Measurements from ENCODE around the gene OLFML2B.
"Not testable (repeated sequence)": the region's sequence is repeated elsewhere in the genome, so short reads cannot be mapped to it uniquely, and the experiment has no call there.

The OLFML2B gene

DNA sequence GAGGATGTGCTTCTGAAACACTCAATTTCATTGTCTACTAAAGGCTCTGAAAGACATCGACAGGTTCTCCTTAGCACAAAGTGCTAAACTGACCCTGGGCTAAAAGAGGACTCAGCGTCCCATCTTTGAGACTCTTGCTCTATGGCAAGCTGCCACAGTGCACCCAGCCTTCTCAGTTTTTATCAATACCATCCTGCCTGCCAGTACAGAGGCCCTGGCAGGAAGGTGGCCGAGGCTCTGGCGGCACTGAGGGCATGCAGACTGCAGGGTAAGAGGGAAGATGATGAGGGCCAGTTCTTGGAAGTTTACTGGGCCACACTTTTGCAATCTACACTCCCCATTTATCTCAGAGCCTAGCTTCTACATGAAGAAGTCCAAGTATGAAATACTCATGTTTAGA, 5.3 kb downstream of the OLFML2B start:
- peaks cover 10% of the 10 kb centered on the region for H3K4me1 ChIP-seq (ENCODE audit: control insufficient read depth, low read depth, low read length)
- no peak overlapping the region for H3K27ac ChIP-seq (ENCODE audit: low read length)
- no peaks in the 10 kb centered on the region for H3K36me3 ChIP-seq (ENCODE audit: control insufficient read depth, low read depth, low read length)
- H3K9me3 ChIP-seq (ENCODE audit: control insufficient read depth, low read depth, low read length), result no peaks in the 10 kb centered on the region
- H3K9ac ChIP-seq (ENCODE audit: low read length), result no peak overlapping the region
- no peak overlapping the region for H3K4me3 ChIP-seq (ENCODE audit: low read length)
- H3K27me3 ChIP-seq (ENCODE audit: control insufficient read depth, insufficient read depth, low read length), result peaks cover 12% of the 10 kb centered on the region

DNA sequence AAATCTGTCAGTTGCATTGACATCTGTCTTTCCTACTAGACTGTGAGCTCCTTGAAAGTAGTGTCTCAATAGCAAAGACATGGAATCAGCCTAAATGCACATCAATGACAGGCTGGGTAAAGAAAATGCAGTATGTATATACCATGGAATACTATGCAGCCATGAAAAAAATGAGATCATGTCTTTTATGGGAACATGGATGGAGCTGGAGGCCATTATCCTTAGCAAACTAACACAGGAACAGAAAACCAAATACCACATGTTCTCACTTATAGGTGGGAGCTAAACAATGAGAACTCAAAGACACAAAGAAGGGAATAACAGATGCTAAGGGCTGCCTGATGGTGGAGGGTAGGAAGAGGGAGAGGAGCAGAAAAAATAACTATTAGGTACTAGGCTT, 5.9 kb downstream of the OLFML2B start:
- not testable (repeated sequence) for H3K9ac ChIP-seq (ENCODE audit: low read length); H3K27me3 ChIP-seq (ENCODE audit: control insufficient read depth, insufficient read depth, low read length); H3K27ac ChIP-seq (ENCODE audit: low read length); H3K36me3 ChIP-seq (ENCODE audit: control insufficient read depth, low read depth, low read length); H3K9me3 ChIP-seq (ENCODE audit: control insufficient read depth, low read depth, low read length); H3K4me3 ChIP-seq (ENCODE audit: low read length)
- peaks cover 10% of the 10 kb centered on the region for H3K4me1 ChIP-seq (ENCODE audit: control insufficient read depth, low read depth, low read length)

DNA sequence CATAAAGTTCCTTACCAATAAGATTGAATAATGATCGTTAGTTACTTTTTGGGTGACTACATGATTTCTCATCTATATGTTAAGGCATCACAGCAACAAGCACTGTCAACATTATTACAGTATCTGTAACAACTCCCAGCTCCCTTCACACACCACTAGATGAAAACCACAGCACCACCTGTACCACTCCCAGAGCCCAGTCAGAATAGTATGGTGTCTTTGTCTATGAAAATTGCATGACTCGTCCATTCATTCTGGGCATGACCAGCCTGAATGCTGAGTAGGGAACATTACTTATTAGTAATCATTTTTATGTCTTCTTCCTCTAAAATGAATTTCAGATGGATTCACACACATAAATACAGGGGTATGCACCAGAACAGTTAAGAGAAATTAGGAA, 7.0 kb downstream of the OLFML2B start:
- H3K4me3 ChIP-seq (ENCODE audit: low read length), result no peak overlapping the region
- no peaks in the 10 kb centered on the region for H3K27me3 ChIP-seq (ENCODE audit: control insufficient read depth, insufficient read depth, low read length)
- H3K4me1 ChIP-seq (ENCODE audit: control insufficient read depth, low read depth, low read length), result peaks cover 7% of the 10 kb centered on the region
- H3K9me3 ChIP-seq (ENCODE audit: control insufficient read depth, low read depth, low read length), result no peaks in the 10 kb centered on the region
- H3K9ac ChIP-seq (ENCODE audit: low read length), result no peak overlapping the region
- no peaks in the 10 kb centered on the region for H3K36me3 ChIP-seq (ENCODE audit: control insufficient read depth, low read depth, low read length)
- no peak overlapping the region for H3K27ac ChIP-seq (ENCODE audit: low read length)

DNA sequence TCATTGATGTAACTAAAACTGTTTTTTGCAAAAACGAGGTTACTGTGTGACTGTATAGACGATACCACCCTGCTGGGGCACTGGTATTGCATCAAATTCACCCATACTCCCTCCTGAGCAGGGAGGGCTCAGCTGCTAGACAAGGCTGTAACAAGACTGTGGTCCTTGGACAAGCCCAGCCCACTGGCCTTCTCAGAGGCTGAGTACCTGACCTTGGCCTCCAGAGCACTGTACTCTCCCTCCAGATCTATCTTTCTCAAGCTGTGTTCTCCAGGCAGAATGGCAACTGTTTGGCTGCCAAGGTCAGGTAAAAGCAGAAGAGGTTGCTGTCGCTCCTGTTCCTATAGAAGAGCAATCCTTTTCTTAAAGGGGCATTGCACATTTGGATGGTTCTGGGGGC, 8.5 kb downstream of the OLFML2B start:
- Histone ChIP-seq H3K9me3 (ENCODE audit: control insufficient read depth, low read depth, low read length) (no peaks in the 10 kb centered on the region), H3K36me3 (ENCODE audit: control insufficient read depth, low read depth, low read length) (no peaks in the 10 kb centered on the region), H3K27ac (ENCODE audit: low read length) (no peak overlapping the region), H3K4me3 (ENCODE audit: low read length) (no peak overlapping the region), H3K9ac (ENCODE audit: low read length) (no peak overlapping the region), H3K4me1 (ENCODE audit: control insufficient read depth, low read depth, low read length) (no peaks in the 10 kb centered on the region), H3K27me3 (ENCODE audit: control insufficient read depth, insufficient read depth, low read length) (no peaks in the 10 kb centered on the region)

DNA sequence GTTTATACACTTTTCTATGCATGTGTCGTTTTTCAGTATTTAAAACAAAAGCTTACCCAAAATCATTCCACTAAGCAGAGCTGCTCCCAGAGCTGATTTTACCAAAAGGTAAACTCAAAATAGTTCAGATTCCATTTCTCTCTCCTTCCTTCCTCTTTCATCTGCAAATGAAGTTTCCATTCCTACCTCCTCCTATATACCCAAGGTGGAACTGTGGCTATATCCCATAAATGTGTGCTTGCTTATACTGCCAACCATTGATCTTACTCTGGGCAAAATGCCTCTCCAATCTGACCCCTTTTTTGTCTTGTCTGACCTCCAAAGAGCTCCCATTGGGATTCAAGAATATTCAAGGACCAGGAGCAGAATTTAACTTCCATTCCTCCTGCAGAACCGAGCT, 9.5 kb downstream of the OLFML2B start:
- Histone ChIP-seq H3K4me3 (ENCODE audit: low read length) (no peak overlapping the region), H3K9ac (ENCODE audit: low read length) (no peak overlapping the region), H3K36me3 (ENCODE audit: control insufficient read depth, low read depth, low read length) (no peaks in the 10 kb centered on the region), H3K27me3 (ENCODE audit: control insufficient read depth, insufficient read depth, low read length) (no peaks in the 10 kb centered on the region), H3K4me1 (ENCODE audit: control insufficient read depth, low read depth, low read length) (no peaks in the 10 kb centered on the region), H3K27ac (ENCODE audit: low read length) (no peak overlapping the region), H3K9me3 (ENCODE audit: control insufficient read depth, low read depth, low read length) (no peaks in the 10 kb centered on the region)

DNA sequence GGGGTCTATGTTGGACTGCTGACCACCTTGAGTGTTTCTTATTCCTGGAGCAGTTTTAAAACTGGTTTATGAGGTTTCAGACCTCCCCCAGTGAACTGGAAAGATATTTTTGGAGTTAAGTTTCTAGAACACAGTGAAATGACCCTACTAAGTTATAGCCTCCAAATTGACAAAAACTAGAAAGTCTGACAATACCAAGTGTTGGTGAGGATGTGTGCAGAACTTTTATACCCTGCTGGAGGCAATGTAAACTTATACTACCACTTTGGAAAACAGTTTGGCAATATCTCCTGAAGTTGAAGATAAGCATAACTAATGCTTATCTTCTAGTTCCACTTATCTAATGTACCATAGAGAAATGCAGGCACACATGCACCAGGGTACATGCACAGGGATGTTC, 10.4 kb downstream of the OLFML2B start:
- Histone ChIP-seq H3K27ac (ENCODE audit: low read length) (no peak overlapping the region), H3K4me1 (ENCODE audit: control insufficient read depth, low read depth, low read length) (no peaks in the 10 kb centered on the region), H3K9ac (ENCODE audit: low read length) (no peak overlapping the region), H3K4me3 (ENCODE audit: low read length) (no peak overlapping the region), H3K27me3 (ENCODE audit: control insufficient read depth, insufficient read depth, low read length) (no peaks in the 10 kb centered on the region), H3K9me3 (ENCODE audit: control insufficient read depth, low read depth, low read length) (no peaks in the 10 kb centered on the region), H3K36me3 (ENCODE audit: control insufficient read depth, low read depth, low read length) (no peaks in the 10 kb centered on the region)

DNA sequence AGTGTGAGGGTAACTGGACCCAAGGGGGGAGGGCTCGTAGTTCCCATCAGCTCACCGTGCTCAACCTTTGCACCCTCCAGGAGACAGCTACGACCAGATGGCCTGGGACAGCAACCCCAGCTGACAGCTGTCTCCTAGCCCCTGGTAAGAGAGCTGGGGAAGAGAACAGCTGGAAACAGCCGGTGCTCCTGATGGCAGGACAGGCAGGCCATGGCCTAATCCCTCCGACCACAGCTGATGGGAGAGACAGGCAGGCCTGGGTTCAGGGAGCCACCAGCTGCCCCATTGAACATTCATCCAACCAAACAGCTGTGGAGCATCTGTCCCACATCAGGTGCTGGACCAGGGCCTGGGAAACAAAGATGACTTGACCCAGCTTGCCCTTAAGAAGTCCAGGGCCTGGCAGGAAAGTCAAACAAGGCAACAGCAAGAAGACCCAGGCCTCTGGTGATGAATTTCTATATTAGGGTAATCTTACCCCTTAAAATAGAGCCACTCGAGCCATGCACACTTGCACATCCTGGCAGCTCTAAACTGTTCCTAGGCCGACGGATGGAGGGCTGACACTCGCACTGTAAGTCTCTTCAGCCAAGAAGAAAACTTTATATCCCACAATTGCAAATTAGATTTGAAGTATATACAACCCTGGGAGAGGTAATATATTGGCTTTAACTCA, 12.2 kb downstream of the OLFML2B start:
- H3K27ac ChIP-seq (ENCODE audit: low read length), result no peak overlapping the region
- no peaks in the 10 kb centered on the region for H3K4me1 ChIP-seq (ENCODE audit: control insufficient read depth, low read depth, low read length)

DNA sequence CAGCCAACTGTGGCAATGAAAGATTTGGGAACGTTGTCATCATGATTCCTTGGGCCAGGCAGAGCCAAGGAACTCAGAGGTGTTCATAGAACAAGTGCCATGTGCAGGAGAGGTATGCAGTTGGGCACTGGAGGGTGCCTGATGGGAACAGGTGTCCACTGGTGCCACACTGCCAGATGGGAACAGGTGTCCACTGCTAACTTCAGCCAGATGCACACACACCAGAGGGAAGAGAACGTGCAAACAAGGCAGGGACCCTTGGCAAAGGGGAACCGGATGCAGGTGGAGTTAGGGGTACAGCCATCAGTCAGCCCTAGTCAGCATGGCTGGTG, 13.5 kb downstream of the OLFML2B start:
- Histone ChIP-seq H3K4me1 (ENCODE audit: control insufficient read depth, low read depth, low read length) (no peaks in the 10 kb centered on the region), H3K27ac (ENCODE audit: low read length) (no peak overlapping the region), H3K9ac (ENCODE audit: low read length) (no peak overlapping the region), H3K27me3 (ENCODE audit: control insufficient read depth, insufficient read depth, low read length) (no peaks in the 10 kb centered on the region), H3K36me3 (ENCODE audit: control insufficient read depth, low read depth, low read length) (no peaks in the 10 kb centered on the region), H3K9me3 (ENCODE audit: control insufficient read depth, low read depth, low read length) (no peaks in the 10 kb centered on the region), H3K4me3 (ENCODE audit: low read length) (no peak overlapping the region)

More for the DNA sequence above, 12.2 kb downstream of the OLFML2B start:
- Histone ChIP-seq H3K4me3 (ENCODE audit: low read length) (no peak overlapping the region), H3K36me3 (ENCODE audit: control insufficient read depth, low read depth, low read length) (no peaks in the 10 kb centered on the region), H3K9me3 (ENCODE audit: control insufficient read depth, low read depth, low read length) (no peaks in the 10 kb centered on the region), H3K9ac (ENCODE audit: low read length) (no peak overlapping the region), H3K27me3 (ENCODE audit: control insufficient read depth, insufficient read depth, low read length) (no peaks in the 10 kb centered on the region)

DNA sequence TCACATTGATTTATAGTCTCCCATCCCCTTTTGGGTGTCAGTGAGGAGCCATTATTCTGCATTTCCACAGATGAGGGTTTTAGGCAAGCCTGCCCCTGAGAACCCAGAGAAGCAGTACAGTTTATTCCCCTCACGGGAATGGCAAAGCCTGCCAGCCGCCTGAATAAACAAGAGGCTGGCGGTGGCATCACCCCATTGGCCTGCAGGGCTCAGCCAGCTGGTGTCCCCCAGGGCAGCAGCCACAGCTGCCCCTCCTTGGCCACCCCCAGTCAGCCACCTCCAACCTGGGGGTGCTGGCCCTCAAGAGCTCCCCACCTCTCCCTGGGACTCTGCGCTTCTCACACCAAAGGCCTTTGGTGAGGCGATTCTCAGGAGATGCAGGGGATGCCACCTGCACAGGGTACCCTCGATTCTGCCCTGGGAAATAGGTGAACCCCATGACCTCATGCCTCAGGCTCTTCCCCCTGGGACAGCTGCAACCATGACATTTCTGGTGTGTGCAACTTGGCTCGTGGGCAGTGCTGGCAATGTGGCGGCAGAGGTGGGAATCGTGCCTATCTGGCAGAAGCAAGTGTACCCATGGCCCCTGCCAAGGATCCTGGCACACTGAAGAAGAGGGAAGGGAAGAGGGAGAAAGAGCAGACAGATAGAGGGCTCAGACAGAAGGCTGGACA, 14.0 kb downstream of the OLFML2B start:
- Histone ChIP-seq H3K9ac (ENCODE audit: low read length) (no peak overlapping the region), H3K9me3 (ENCODE audit: control insufficient read depth, low read depth, low read length) (no peaks in the 10 kb centered on the region), H3K4me1 (ENCODE audit: control insufficient read depth, low read depth, low read length) (no peaks in the 10 kb centered on the region), H3K4me3 (ENCODE audit: low read length) (no peak overlapping the region), H3K27me3 (ENCODE audit: control insufficient read depth, insufficient read depth, low read length) (no peaks in the 10 kb centered on the region), H3K27ac (ENCODE audit: low read length) (no peak overlapping the region), H3K36me3 (ENCODE audit: control insufficient read depth, low read depth, low read length) (no peaks in the 10 kb centered on the region)

DNA sequence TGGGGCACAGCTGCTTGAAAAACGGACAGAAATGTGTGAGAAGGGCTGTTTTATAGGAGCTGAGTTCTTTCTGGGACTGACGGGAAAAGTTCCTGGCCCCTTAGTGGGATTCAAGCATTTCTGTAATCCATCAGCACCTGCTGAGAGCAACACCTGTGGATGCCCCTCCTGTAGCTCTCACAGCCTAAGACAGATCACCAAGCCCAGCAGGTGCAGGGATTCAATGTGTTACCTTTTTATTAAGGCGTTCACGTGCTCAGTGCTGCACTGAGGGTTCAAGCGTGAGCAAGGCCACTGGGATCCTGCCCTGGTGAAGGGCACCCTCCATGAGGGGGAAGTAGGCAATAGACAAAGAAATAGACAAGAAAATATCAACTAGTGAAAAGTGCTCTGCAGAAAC, 14.9 kb downstream of the OLFML2B start:
- H3K9ac ChIP-seq (ENCODE audit: low read length), result no peak overlapping the region
- no peak overlapping the region for H3K4me3 ChIP-seq (ENCODE audit: low read length)
- peaks cover 3% of the 10 kb centered on the region for H3K4me1 ChIP-seq (ENCODE audit: control insufficient read depth, low read depth, low read length)

DNA sequence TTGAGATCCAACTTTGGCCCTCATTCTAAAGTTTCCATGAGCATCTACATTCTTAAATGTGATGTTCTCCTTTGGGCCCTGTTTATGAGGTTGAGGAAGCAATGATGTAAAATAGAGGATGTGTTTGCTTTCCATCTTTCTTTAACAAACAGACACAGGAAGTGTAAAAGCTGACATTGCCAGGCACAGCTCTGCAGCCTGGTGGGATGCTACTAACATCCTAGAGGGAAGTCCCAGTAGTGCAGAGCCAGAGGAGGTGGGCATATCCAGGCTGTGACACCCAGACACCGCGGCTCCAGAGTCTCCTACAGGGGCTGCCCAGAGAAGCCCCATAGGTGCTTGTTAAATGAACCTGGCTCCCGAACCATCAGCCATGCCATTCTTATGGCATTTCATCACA, 16.2 kb downstream of the OLFML2B start:
- H3K4me3 ChIP-seq (ENCODE audit: low read length), result no peak overlapping the region
- H3K9ac ChIP-seq (ENCODE audit: low read length), result no peak overlapping the region
- no peaks in the 10 kb centered on the region for H3K36me3 ChIP-seq (ENCODE audit: control insufficient read depth, low read depth, low read length)
- H3K9me3 ChIP-seq (ENCODE audit: control insufficient read depth, low read depth, low read length), result no peaks in the 10 kb centered on the region
- H3K4me1 ChIP-seq (ENCODE audit: control insufficient read depth, low read depth, low read length), result peaks cover 4% of the 10 kb centered on the region
- H3K27me3 ChIP-seq (ENCODE audit: control insufficient read depth, insufficient read depth, low read length), result no peaks in the 10 kb centered on the region
- H3K27ac ChIP-seq (ENCODE audit: low read length), result no peak overlapping the region

More for the DNA sequence above, 14.9 kb downstream of the OLFML2B start:
- no peaks in the 10 kb centered on the region for H3K9me3 ChIP-seq (ENCODE audit: control insufficient read depth, low read depth, low read length)
- no peaks in the 10 kb centered on the region for H3K36me3 ChIP-seq (ENCODE audit: control insufficient read depth, low read depth, low read length)
- H3K27me3 ChIP-seq (ENCODE audit: control insufficient read depth, insufficient read depth, low read length), result no peaks in the 10 kb centered on the region
- H3K27ac ChIP-seq (ENCODE audit: low read length), result no peak overlapping the region

DNA sequence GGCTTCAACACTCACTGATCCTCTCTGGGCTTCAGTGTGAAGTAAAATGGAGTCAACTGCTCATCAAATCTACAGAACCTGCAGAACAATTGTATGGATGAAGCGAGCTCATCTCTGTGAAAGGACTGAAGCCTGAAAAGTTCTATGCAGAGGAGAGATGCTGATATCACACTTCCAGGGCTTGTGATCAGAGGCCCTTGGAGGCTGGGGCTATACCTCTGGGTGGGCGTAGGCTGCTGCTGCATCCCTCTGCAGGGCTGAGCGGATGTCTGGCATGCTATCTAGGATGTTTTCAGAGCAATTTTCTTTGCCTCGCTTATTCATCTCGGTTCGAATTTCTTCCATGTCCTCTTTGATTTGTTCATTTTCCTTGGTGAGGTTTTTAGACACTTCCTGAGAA, 17.6 kb downstream of the OLFML2B start:
- H3K36me3 ChIP-seq (ENCODE audit: control insufficient read depth, low read depth, low read length), result no peaks in the 10 kb centered on the region
- no peak overlapping the region for H3K27ac ChIP-seq (ENCODE audit: low read length)
- H3K4me1 ChIP-seq (ENCODE audit: control insufficient read depth, low read depth, low read length), result peaks cover 4% of the 10 kb centered on the region
- no peak overlapping the region for H3K9ac ChIP-seq (ENCODE audit: low read length)
- no peaks in the 10 kb centered on the region for H3K9me3 ChIP-seq (ENCODE audit: control insufficient read depth, low read depth, low read length)
- no peak overlapping the region for H3K4me3 ChIP-seq (ENCODE audit: low read length)
- H3K27me3 ChIP-seq (ENCODE audit: control insufficient read depth, insufficient read depth, low read length), result no peaks in the 10 kb centered on the region

Data from iPS-18a (cell line).